ENCODE measurements around the gene SDCCAG8. TPM values are rescaled to one million over a fixed set of nuclear protein-coding genes. Genes with fewer than 3 reads are reported as not detected.

Gene SDCCAG8
- total and polyA plus RNA-seq, 2 experiments from 2014 or later, result 28.0 to 66.7 TPM

GRCh38 chr1:243415663-243416408, 160.0 kb downstream of the SDCCAG8 start:
- Histone ChIP-seq H2AFZ (no peak overlapping the region), H3K4me2 (no peak overlapping the region), H3K4me1 (ENCODE audit: insufficient read depth) (peaks cover 34% of the 10 kb centered on the region), H3K27me3 (ENCODE audit: insufficient read depth) (no peaks in the 10 kb centered on the region), H4K20me1 (replicated peaks; ENCODE audit: insufficient read depth) (no peaks in the 10 kb centered on the region), H3K36me3 (ENCODE audit: insufficient read depth) (no peaks in the 10 kb centered on the region), H3F3A (replicated peaks; ENCODE audit: low read depth) (no peaks in the 10 kb centered on the region), H3K4me3 (no peak overlapping the region), H3K27ac (ENCODE audit: low read depth) (no peak overlapping the region), H3K79me2 (replicated peaks; ENCODE audit: insufficient read depth) (no peaks in the 10 kb centered on the region), H3K9me2 (ENCODE audit: insufficient read depth) (no peaks in the 10 kb centered on the region)
- peaks cover 40% of the 10 kb centered on the region for H3K4me1 Mint-ChIP-seq
- no peaks in the 10 kb centered on the region for H3K9me3 Mint-ChIP-seq
- TF ChIP-seq EZH2phosphoT487 (IDR thresholded peaks at IDR 0.05; ENCODE audit: unreplicated experiment) (no peak), REST (IDR thresholded peaks at IDR 0.05; ENCODE audit: unreplicated experiment) (no peak), JUNB (IDR thresholded peaks at IDR 0.05; ENCODE audit: unreplicated experiment) (no peak)
- no peak overlapping the region for H3K4me3 Mint-ChIP-seq
- no peaks in the 10 kb centered on the region for H3K36me3 Mint-ChIP-seq (ENCODE audit: low read depth)
- ATAC-seq (peak; percentile 49), DNase-seq (ENCODE audit: low spot score) (peak; percentile 20)
- no peaks in the 10 kb centered on the region for H3K27me3 Mint-ChIP-seq (ENCODE audit: insufficient read depth, low read depth, poor library complexity)
- H3K27ac Mint-ChIP-seq, result peak overlapping the region; percentile 27; the same call in 1 of the 2 replicates

- H3K4me3 Mint-ChIP-seq, result no peak overlapping the region
- H3K27ac Mint-ChIP-seq, result no peak overlapping the region
- Histone ChIP-seq H3F3A (replicated peaks; ENCODE audit: low read depth) (no peaks in the 10 kb centered on the region), H2AFZ (no peak overlapping the region), H3K9me2 (ENCODE audit: insufficient read depth) (no peaks in the 10 kb centered on the region), H3K36me3 (ENCODE audit: insufficient read depth) (no peaks in the 10 kb centered on the region), H3K27ac (ENCODE audit: low read depth) (no peak overlapping the region), H4K20me1 (replicated peaks; ENCODE audit: insufficient read depth) (no peaks in the 10 kb centered on the region), H3K27me3 (ENCODE audit: insufficient read depth) (no peaks in the 10 kb centered on the region), H3K4me3 (no peak overlapping the region), H3K4me1 (ENCODE audit: insufficient read depth) (peaks cover 37% of the 10 kb centered on the region), H3K4me2 (no peak overlapping the region), H3K79me2 (replicated peaks; ENCODE audit: insufficient read depth) (no peaks in the 10 kb centered on the region)
- H3K27me3 Mint-ChIP-seq (ENCODE audit: insufficient read depth, low read depth, poor library complexity), result no peaks in the 10 kb centered on the region
- H3K9me3 Mint-ChIP-seq, result no peaks in the 10 kb centered on the region
- DNase-seq (ENCODE audit: low spot score), result no peak
- no peak for ATAC-seq
- no peaks in the 10 kb centered on the region for H3K36me3 Mint-ChIP-seq (ENCODE audit: low read depth)
- no peak for TF ChIP-seq REST (IDR thresholded peaks at IDR 0.05; ENCODE audit: unreplicated experiment)
- H3K4me1 Mint-ChIP-seq, result peaks cover 45% of the 10 kb centered on the region
Measured at GRCh38 chr1:243416495-243416894, 160.7 kb downstream of the SDCCAG8 start.

Measured in GM23338 (cell line).